GM12873 (cell line): ENCODE results near the gene GALNT2.

Experiments used
- CTCF ChIP-seq: IDR thresholded peaks from 2 replicates; pipeline ENCODE4 v1.5.1; 2012; ENCODE audit warnings: low read depth, mild to moderate bottlenecking, moderate library complexity, low read length, control low read depth; ENCODE audit not compliant: insufficient read depth; ENCODE audit errors: missing control alignments

Gene GALNT2

GRCh38 chr1:230103306-230104173 is 36.5 kb downstream of the GALNT2 start:
- TF ChIP-seq CTCF = no peak

GRCh38 chr1:230104395-230105244 is 37.6 kb downstream of the GALNT2 start:
- peak; percentile 1 for TF ChIP-seq CTCF

- TF ChIP-seq CTCF = no peak
These were observed 38.3 kb downstream of the GALNT2 start for GRCh38 chr1:230105245-230105753.

GRCh38 chr1:230105754-230106625 is 39.0 kb downstream of the GALNT2 start:
- no peak for TF ChIP-seq CTCF

GRCh38 chr1:230107941-230108340 is 40.9 kb downstream of the GALNT2 start:
- no peak for TF ChIP-seq CTCF

GRCh38 chr1:230108580-230108979 is 41.5 kb downstream of the GALNT2 start:
- TF ChIP-seq CTCF = no peak
